OCI-LY7 (cell line): ENCODE measurements around the gene TSSK6. TPM values are rescaled to one million over a fixed set of nuclear protein-coding genes. Genes with fewer than 3 reads are reported as not detected.

Source experiments
- BruUV-seq: library from RNA; stranded (reverse); fragments of 400-500 nt; replicated peaks from 2 replicates; lab custom pipeline; 2021; lab: Mats Ljungman, UMichigan
- CTCF ChIA-PET: fragments of 300-600 bp; sonication (Branson Sonifier 250); formaldehyde crosslinking; loops from one replicate; lab custom pipeline; 2022; ENCODE audit warnings: antibody characterized with exemption; ENCODE audit not compliant: unreplicated experiment; lab: Charles Lee
- POLR2A ChIA-PET: fragments of 300-600 bp; sonication (Branson Sonifier 250); formaldehyde crosslinking; loops from one replicate; lab custom pipeline; 2022; ENCODE audit warnings: antibody characterized with exemption; lab: Charles Lee
- DNase-seq: peaks from one replicate; pipeline ENCODE4 v3.0.0-alpha.2; 2015; ENCODE audit warnings: low spot score
- H2AFZ ChIP-seq: fragments of 200-600 bp; sonication (generic), shearing (Covaris generic); 2 replicates; pipeline ENCODE4 v1.6.1; 2014; ENCODE audit warnings: mild to moderate bottlenecking, antibody characterized with exemption, low read length, moderate library complexity
- H3K27ac ChIP-seq: fragments of 200-600 bp; sonication (generic); 2 replicates; pipeline ENCODE4 v1.5.1; 2014; ENCODE audit warnings: mixed run types, low read depth, mild to moderate bottlenecking, moderate library complexity, low read length, inconsistent platforms; ENCODE audit not compliant: poor library complexity, severe bottlenecking
- H3K36me3 ChIP-seq: fragments of 200-600 bp; sonication (generic); 2 replicates; pipeline ENCODE4 v1.6.1; 2014; ENCODE audit warnings: mild to moderate bottlenecking, antibody characterized with exemption, low read length, moderate library complexity, mixed read lengths; ENCODE audit not compliant: insufficient read depth
- H3K4me1 ChIP-seq: fragments of 200-600 bp; sonication (generic); 2 replicates; pipeline ENCODE4 v1.5.1; 2014; ENCODE audit warnings: mild to moderate bottlenecking, low read length; ENCODE audit not compliant: insufficient read depth, poor library complexity, severe bottlenecking
- H3K4me2 ChIP-seq: fragments of 200-600 bp; sonication (generic); 2 replicates; pipeline ENCODE4 v1.6.1; 2014; ENCODE audit warnings: mild to moderate bottlenecking, low read length
- H3K4me3 ChIP-seq: fragments of 200-600 bp; sonication (generic); 2 replicates; pipeline ENCODE4 v1.5.1; 2014; ENCODE audit warnings: mild to moderate bottlenecking, low read depth, low read length; ENCODE audit not compliant: poor library complexity, severe bottlenecking
- H3K79me2 ChIP-seq: fragments of 200-600 bp; sonication (generic); 2 replicates; pipeline ENCODE4 v1.6.1; 2016; ENCODE audit warnings: low read depth, mild to moderate bottlenecking, low read length, moderate library complexity, mixed read lengths; ENCODE audit not compliant: insufficient read depth
- H3K9me2 ChIP-seq: fragments of 200-600 bp; sonication (generic); 2 replicates; pipeline ENCODE4 v1.6.1; 2016; ENCODE audit warnings: mild to moderate bottlenecking, low read length, mixed read lengths; ENCODE audit not compliant: insufficient read depth
- H3K9me3 ChIP-seq: fragments of 200-600 bp; sonication (generic); 2 replicates; pipeline ENCODE4 v1.6.1; 2014; ENCODE audit warnings: mild to moderate bottlenecking, mixed run types, low read length, mixed read lengths
- H4K20me1 ChIP-seq: fragments of 200-600 bp; sonication (generic); 2 replicates; pipeline ENCODE4 v1.6.1; 2014; ENCODE audit warnings: mild to moderate bottlenecking, antibody characterized with exemption, low read length, moderate library complexity, mixed read lengths; ENCODE audit not compliant: insufficient read depth
- CTCF ChIP-seq: fragments of 200-600 bp; sonication (generic); conservative IDR thresholded peaks from 2 replicates; pipeline ENCODE4 v1.5.1; 2014; ENCODE audit warnings: mild to moderate bottlenecking, antibody characterized with exemption, low read length, moderate library complexity, mixed read lengths
- EZH2phosphoT487 ChIP-seq: fragments of 200-600 bp; sonication (generic); IDR thresholded peaks from 2 replicates; pipeline ENCODE4 v1.6.1; 2018; ENCODE audit warnings: low read depth, borderline replicate concordance, mild to moderate bottlenecking, mixed run types, antibody characterized with exemption, low read length, moderate library complexity, mixed read lengths
- intact Hi-C: fragments of 100-400 bp; cut with micrococcal nuclease; formaldehyde crosslinking; loops from one replicate; pipeline ENCODE4 v1.10.0; 2022; ENCODE audit not compliant: unreplicated experiment
- total RNA-seq, 2 experiments: library from RNA; depleted of rRNA in 1 of 2; stranded (reverse); fragments of >200 nt in 1 of 2; shearing (Covaris generic) in 1 of 2; gene quantifications; 2 replicates each; pipeline ENCODE4 v1.2.3, GENCODE V29; 2014 to 2022

TSSK6 gene
- total RNA-seq, 2 experiments from 2014 or later, result 6.4 to 10.5 TPM

- Histone ChIP-seq H2AFZ (no peak overlapping the region), H3K4me3 (no peak overlapping the region), H4K20me1 (no peaks in the 10 kb centered on the region), H3K79me2 (no peaks in the 10 kb centered on the region), H3K9me2 (no peaks in the 10 kb centered on the region), H3K9me3 (no peaks in the 10 kb centered on the region), H3K4me2 (no peak overlapping the region), H3K4me1 (peaks cover 2% of the 10 kb centered on the region), H3K36me3 (peaks cover 32% of the 10 kb centered on the region), H3K27ac (no peak overlapping the region)
- BruUV-seq, result no TSS peak
- DNase-seq, result no peak
- intact Hi-C loops, result loop anchor here (1.0 to 10.0 kb wide), 3 partner anchors 110 to 426 kb away; partner anchors contain the start of gene GMIP
- TF ChIP-seq CTCF (no peak), EZH2phosphoT487 (no peak)
- POLR2A ChIA-PET, result no interaction called here
- CTCF ChIA-PET, result no interaction called here
Measured at GRCh38 chr19:19532806-19533701, 17.7 kb upstream of the TSSK6 start.

GRCh38 chr19:19531951-19532805 is 16.8 kb upstream of the TSSK6 start:
- Histone ChIP-seq H3K9me2 (no peaks in the 10 kb centered on the region), H3K36me3 (peaks cover 41% of the 10 kb centered on the region), H3K4me2 (no peak overlapping the region), H2AFZ (no peak overlapping the region), H3K4me1 (peaks cover 4% of the 10 kb centered on the region), H3K9me3 (no peaks in the 10 kb centered on the region), H3K27ac (no peak overlapping the region), H3K4me3 (no peak overlapping the region), H4K20me1 (no peaks in the 10 kb centered on the region), H3K79me2 (no peaks in the 10 kb centered on the region)
- ChIA-PET POLR2A (interaction anchor here (0.6 to 0.7 kb wide), 3 partner anchors 8 to 183 kb away, joined by 3 to 6 read pairs (median 5); no protein-coding TSS in a partner anchor), CTCF (interaction anchor here (0.6 kb wide), 1 partner anchor 32 kb away, joined by 3 read pairs; no protein-coding TSS in a partner anchor)
- intact Hi-C loops, result loop anchor here (1.0 to 10.0 kb wide), 3 partner anchors 111 to 427 kb away; partner anchors contain the start of gene GMIP
- TF ChIP-seq EZH2phosphoT487 (no peak), CTCF (peak; percentile 93)
- BruUV-seq, result TSS peak; percentile 33
- DNase-seq, result peak; percentile 76
